Activated CD8-positive, alpha-beta T cell treated with anti-CD3 and anti-CD28 coated beads for 36 hours (primary cell): ENCODE results near the gene TATDN3. TPM values are rescaled to one million over a fixed set of nuclear protein-coding genes. Genes with fewer than 3 reads are reported as not detected.

Experiments
- ATAC-seq: fragments of 200-7000 bp; cut with Tn5 transposase; one replicate; pipeline ENCODE4 v1.10.0; 2021; ENCODE audit warnings: mild to moderate bottlenecking, moderate library complexity
- CTCF ChIA-PET: fragments of 350-600 bp; sonication (Branson Sonifier 250); formaldehyde crosslinking; loops from one replicate; lab custom pipeline; 2021; ENCODE audit warnings: antibody characterized with exemption; lab: Charles Lee
- POLR2A ChIA-PET: fragments of 350-600 bp; sonication (Branson Sonifier 250); formaldehyde crosslinking; loops from one replicate; lab custom pipeline; 2021; ENCODE audit warnings: antibody characterized with exemption; lab: Charles Lee
- DNase-seq: peaks from one replicate; pipeline ENCODE4 v3.0.0-alpha.2; 2020
- H3K27ac Mint-ChIP-seq: one replicate; pipeline ENCODE4 v1.8.0; 2021; ENCODE audit warnings: mild to moderate bottlenecking, mixed read lengths
- H3K27me3 Mint-ChIP-seq: one replicate; pipeline ENCODE4 v1.8.0; 2021; ENCODE audit warnings: mixed read lengths
- H3K36me3 Mint-ChIP-seq: one replicate; pipeline ENCODE4 v1.8.0; 2021; ENCODE audit warnings: low read depth, mixed read lengths
- H3K4me1 Mint-ChIP-seq: one replicate; pipeline ENCODE4 v1.8.0; 2021; ENCODE audit warnings: low read depth, mixed read lengths
- H3K4me3 Mint-ChIP-seq: one replicate; pipeline ENCODE4 v1.8.0; 2021; ENCODE audit warnings: mild to moderate bottlenecking, moderate library complexity, mixed read lengths
- H3K9me3 Mint-ChIP-seq: one replicate; pipeline ENCODE4 v1.8.0; 2021; ENCODE audit warnings: mixed read lengths
- CTCF ChIP-seq: fragments of 200-600 bp; IDR thresholded peaks from one replicate; pipeline ENCODE4 v1.8.0; 2022; ENCODE audit warnings: antibody characterized with exemption, mild to moderate bottlenecking
- intact Hi-C: fragments of 100-400 bp; cut with micrococcal nuclease; formaldehyde crosslinking; loops from one replicate; pipeline ENCODE4 v1.10.0; 2022
- total RNA-seq, 2 experiments: library from RNA; stranded (reverse); gene quantifications; one replicate each; pipeline ENCODE4 v1.2.3, GENCODE V29; 2021

The TATDN3 gene
- total RNA-seq, 2 experiments from 2014 or later: 17.4 to 24.2 TPM

- Mint-ChIP-seq H3K9me3 (no peaks in the 10 kb centered on the region), H3K4me3 (no peak overlapping the region), H3K4me1 (no peaks in the 10 kb centered on the region), H3K27me3 (no peaks in the 10 kb centered on the region), H3K36me3 (peaks cover 15% of the 10 kb centered on the region), H3K27ac (no peak overlapping the region)
- POLR2A ChIA-PET: no interaction called here
- no peak for DNase-seq
- intact Hi-C loops: no loop called here
- ATAC-seq: no peak
- CTCF ChIA-PET: interaction anchor here (1.0 to 2.2 kb wide), 6 partner anchors 9 to 189 kb away, joined by 3 to 6 read pairs (median 5); partner anchors contain the start of genes FLVCR1, NSL1 and TATDN3
- no peak for TF ChIP-seq CTCF
These were observed 14.1 kb downstream of the TATDN3 start for GRCh38 chr1:212805767-212806166.

- TF ChIP-seq CTCF: peak; percentile 47
- ChIA-PET CTCF (interaction anchor here (1.0 to 4.4 kb wide), 13 partner anchors 9 to 186 kb away, joined by 3 to 35 read pairs (median 5); partner anchors contain the start of gene FLVCR1), POLR2A (no interaction called here)
- H3K4me3 Mint-ChIP-seq: no peak overlapping the region
- H3K36me3 Mint-ChIP-seq: no peaks in the 10 kb centered on the region
- DNase-seq (peak; percentile 32), ATAC-seq (no peak)
- intact Hi-C loops: loop anchor here (5.0 kb wide), 1 partner anchor 183 kb away; no protein-coding TSS in a partner anchor
- no peaks in the 10 kb centered on the region for H3K9me3 Mint-ChIP-seq
- H3K4me1 Mint-ChIP-seq: peaks cover 3% of the 10 kb centered on the region
- no peaks in the 10 kb centered on the region for H3K27me3 Mint-ChIP-seq
- H3K27ac Mint-ChIP-seq: no peak overlapping the region
These were observed 23.0 kb downstream of the TATDN3 start for GRCh38 chr1:212814537-212815334.

DNA sequence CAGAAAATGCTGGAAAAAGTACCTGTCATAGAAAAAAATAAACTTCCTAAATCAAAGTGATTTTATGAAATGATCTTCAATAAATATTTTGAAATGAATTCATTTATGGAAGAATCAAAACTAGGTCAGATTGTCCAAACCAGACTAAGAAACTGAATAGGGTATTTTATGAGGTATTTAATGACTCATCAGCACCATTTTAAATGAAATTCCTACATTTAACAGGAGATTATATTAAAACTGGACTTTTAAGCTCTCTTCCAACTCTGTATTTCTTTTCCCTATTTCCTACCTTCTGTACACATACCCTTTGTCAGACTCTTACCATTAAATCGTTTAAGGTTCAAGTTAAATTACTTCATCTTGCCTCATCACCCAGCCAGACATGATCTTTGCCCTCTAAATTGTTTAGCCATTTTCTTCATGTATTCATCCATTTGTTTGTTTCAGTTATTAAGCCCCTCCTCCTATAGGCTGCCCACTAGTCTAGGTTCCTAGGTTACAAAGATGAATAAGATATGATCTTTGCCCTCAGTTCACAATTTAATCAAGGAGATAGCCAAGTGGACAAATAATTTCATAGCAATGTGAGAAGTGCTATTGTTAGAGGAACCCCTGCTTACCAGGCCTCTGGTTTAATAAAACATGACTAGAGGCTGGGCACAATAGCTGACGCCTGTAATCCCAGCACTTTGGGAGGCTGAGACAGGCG is 25.0 kb downstream of the TATDN3 start:
- ChIA-PET CTCF (interaction anchor here (1.1 kb wide), 1 partner anchor 178 kb away, joined by 3 read pairs; no protein-coding TSS in a partner anchor), POLR2A (no interaction called here)
- DNase-seq: no peak
- intact Hi-C loops: loop anchor here (5.0 kb wide), 1 partner anchor 181 kb away; no protein-coding TSS in a partner anchor
- no peak for ATAC-seq
- Mint-ChIP-seq H3K9me3 (no peaks in the 10 kb centered on the region), H3K36me3 (no peaks in the 10 kb centered on the region), H3K4me3 (no peak overlapping the region), H3K27me3 (no peaks in the 10 kb centered on the region), H3K4me1 (peaks cover 5% of the 10 kb centered on the region), H3K27ac (no peak overlapping the region)
- TF ChIP-seq CTCF: no peak

DNA sequence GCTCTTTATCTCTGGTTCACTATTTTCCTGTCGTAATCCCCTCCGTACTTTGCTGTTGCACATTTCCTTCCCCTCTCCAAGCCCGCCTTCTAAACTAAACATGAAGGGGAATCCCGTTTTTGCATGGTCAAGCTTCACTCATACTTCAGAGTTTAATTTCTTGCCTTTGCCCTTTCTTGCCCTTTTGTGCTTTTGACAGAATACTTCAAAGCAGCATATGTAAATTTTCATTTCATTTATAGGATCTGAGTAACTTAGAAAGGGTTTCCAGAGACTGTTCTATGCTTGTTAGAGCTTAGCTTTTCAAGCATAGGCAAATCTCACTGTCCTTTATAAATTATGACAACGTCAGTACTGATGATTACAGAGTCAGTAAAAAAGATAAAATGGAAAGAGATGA is 28.0 kb downstream of the TATDN3 start:
- ChIA-PET POLR2A (no interaction called here), CTCF (interaction anchor here (2.7 kb wide), 1 partner anchor 154 kb away, joined by 7 read pairs; no protein-coding TSS in a partner anchor)
- Mint-ChIP-seq H3K36me3 (peaks cover 5% of the 10 kb centered on the region), H3K27me3 (no peaks in the 10 kb centered on the region), H3K4me3 (no peak overlapping the region), H3K9me3 (peaks cover 5% of the 10 kb centered on the region), H3K27ac (no peak overlapping the region), H3K4me1 (peaks cover 5% of the 10 kb centered on the region)
- DNase-seq: no peak
- intact Hi-C loops: loop anchor here (5.0 kb wide), 1 partner anchor 178 kb away; no protein-coding TSS in a partner anchor
- no peak for TF ChIP-seq CTCF
- ATAC-seq: peak; percentile 30
